Stomach (tissue), 4 donors: ENCODE data around the gene SENP1.

ENCODE experiments used
- EP300 ChIP-seq: sonication (generic); formaldehyde crosslinking; IDR thresholded peaks from one replicate; pipeline ENCODE4 v1.6.1; 2017; ENCODE audit warnings: antibody characterized with exemption
- POLR2A ChIP-seq, 4 donors: fragments of 450-650 bp; IDR thresholded peaks; one replicate each; pipeline ENCODE4 v1.6.1; 2016; ENCODE audit warnings: antibody characterized with exemption in 4 of 4, control low read depth in 2 of 4, mild to moderate bottlenecking in 1 of 4, moderate library complexity in 1 of 4
- POLR2AphosphoS5 ChIP-seq, 3 donors: sonication (generic); formaldehyde crosslinking; IDR thresholded peaks; one replicate each; pipeline ENCODE4 v1.6.1; 2016; ENCODE audit warnings: antibody characterized with exemption in 3 of 3
- TF ChIP-seq, protein P1 (sequence below), 7 experiments: fragments of 450-650 bp in 4 of 7; fragments of 200-600 bp in 3 of 7; sonication (generic) in 3 of 7; IDR thresholded peaks; one replicate each; pipeline ENCODE4 v1.5.1; 2016 to 2019; ENCODE audit warnings: antibody characterized with exemption in 7 of 7, control low read depth in 2 of 7, mild to moderate bottlenecking in 1 of 7

GRCh38 chr12:48142818-48143674 is 37.2 kb upstream of the SENP1 start:
- no peak for TF ChIP-seq POLR2A (IDR thresholded peaks at IDR 0.05)
- no peak for TF ChIP-seq POLR2AphosphoS5 (IDR thresholded peaks at IDR 0.05)
- TF ChIP-seq, protein P1, sequence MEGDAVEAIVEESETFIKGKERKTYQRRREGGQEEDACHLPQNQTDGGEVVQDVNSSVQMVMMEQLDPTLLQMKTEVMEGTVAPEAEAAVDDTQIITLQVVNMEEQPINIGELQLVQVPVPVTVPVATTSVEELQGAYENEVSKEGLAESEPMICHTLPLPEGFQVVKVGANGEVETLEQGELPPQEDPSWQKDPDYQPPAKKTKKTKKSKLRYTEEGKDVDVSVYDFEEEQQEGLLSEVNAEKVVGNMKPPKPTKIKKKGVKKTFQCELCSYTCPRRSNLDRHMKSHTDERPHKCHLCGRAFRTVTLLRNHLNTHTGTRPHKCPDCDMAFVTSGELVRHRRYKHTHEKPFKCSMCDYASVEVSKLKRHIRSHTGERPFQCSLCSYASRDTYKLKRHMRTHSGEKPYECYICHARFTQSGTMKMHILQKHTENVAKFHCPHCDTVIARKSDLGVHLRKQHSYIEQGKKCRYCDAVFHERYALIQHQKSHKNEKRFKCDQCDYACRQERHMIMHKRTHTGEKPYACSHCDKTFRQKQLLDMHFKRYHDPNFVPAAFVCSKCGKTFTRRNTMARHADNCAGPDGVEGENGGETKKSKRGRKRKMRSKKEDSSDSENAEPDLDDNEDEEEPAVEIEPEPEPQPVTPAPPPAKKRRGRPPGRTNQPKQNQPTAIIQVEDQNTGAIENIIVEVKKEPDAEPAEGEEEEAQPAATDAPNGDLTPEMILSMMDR (IDR thresholded peaks at IDR 0.05), result no peak
- no peak for TF ChIP-seq EP300
